ENCODE data around the gene GTF2E1.

GRCh38 chr3:120791913-120792312 lies 49.4 kb downstream of the GTF2E1 start:
- no peak for TF ChIP-seq EZH2 (IDR thresholded peaks at IDR 0.05; ENCODE audit: low read length)
- no peak for TF ChIP-seq CTCF (optimal IDR thresholded peaks at IDR 0.05 in 1 of 3, IDR thresholded peaks at IDR 0.05 in 1 of 3, conservative IDR thresholded peaks at IDR 0.05 in 1 of 3; ENCODE audit: extremely low read depth in 1 of 3, insufficient read depth in 2 of 3, low read length in 3 of 3)
